ENCODE results near the gene SRGAP1. TPM values are rescaled to one million over a fixed set of nuclear protein-coding genes. Genes with fewer than 3 reads are reported as not detected.

SRGAP1 gene
- total and polyA plus RNA-seq, 8 donors: 9.6 to 15.6 (median 11.7) TPM

DNA sequence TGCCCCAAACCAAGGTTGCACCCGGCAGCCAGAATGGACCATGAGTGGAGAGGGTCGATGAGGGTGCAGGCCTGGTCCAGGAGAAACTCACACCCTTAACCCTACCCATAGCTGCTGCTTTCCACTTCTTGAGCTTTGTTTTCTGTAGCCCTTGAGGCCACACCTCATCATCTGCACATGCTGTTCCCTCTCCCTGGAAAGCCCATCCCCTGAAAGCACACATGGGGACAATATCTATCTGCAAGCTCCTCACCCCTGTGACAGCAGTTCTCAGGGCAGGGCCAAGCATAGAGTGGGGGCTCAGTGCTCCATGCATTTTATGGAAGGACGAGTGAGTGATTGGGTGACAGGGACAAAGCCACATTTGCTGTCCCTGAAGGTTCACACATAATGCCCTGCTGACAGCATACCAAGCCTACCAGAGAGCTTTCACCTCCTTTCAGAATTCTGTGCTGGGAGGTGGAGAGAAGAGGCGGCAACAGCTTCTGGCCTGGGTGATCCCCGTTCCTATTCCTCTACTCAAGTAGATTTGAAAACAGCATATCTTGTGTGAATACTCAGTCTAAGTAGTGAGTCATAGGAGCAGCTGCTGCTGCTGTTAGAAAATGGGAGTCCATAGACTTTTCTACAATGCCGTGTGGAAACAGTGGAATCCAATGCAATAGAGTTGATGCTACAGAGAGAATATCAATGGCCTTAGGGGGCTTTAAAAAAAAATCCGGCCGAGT lies 44.6 kb downstream of the SRGAP1 start:
- intact Hi-C loops (cut with DNase I): no loop called here

DNA sequence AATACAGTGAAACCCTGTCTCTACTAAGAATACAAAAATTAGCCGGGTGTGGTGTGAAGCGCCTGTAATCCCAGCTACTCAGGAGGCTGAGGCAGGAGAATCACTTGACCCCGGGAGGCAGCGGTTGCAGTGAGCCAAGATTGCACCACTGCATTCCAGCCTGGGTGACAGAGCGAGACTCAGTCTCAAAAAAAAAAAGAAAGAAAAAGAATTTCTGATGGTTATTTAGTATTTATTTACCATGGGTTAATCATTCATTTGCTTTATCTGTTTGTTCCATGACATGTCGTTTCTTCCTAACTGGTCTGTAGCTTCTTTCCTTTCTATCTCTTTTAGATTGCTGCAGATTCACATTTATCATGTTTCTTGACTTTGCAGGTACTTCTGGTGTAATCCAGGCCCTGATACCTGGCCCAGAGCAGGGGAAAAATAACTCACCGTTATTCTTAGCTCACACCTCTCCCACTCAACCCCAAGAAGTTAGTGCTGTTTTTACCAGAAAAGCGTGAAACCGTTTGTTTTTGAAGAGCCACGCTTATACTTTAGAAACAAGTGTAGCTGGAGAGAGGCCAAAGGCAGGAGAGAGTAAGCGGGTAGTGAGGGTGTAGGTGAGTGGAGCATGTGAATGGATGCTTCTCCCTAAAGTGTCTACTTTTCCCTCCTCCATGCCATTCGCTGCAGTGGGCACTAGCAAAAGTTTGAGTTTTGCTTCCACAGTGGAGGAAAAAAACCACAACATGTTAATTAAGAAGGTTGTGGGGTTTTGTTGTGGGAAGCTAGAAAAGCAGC lies 45.4 kb downstream of the SRGAP1 start:
- no peaks in the 10 kb centered on the region for H3K9me3 ChIP-seq
- no peaks in the 10 kb centered on the region for H3K27me3 ChIP-seq
- no peak overlapping the region for H3K27ac ChIP-seq
- TF ChIP-seq, protein P1, sequence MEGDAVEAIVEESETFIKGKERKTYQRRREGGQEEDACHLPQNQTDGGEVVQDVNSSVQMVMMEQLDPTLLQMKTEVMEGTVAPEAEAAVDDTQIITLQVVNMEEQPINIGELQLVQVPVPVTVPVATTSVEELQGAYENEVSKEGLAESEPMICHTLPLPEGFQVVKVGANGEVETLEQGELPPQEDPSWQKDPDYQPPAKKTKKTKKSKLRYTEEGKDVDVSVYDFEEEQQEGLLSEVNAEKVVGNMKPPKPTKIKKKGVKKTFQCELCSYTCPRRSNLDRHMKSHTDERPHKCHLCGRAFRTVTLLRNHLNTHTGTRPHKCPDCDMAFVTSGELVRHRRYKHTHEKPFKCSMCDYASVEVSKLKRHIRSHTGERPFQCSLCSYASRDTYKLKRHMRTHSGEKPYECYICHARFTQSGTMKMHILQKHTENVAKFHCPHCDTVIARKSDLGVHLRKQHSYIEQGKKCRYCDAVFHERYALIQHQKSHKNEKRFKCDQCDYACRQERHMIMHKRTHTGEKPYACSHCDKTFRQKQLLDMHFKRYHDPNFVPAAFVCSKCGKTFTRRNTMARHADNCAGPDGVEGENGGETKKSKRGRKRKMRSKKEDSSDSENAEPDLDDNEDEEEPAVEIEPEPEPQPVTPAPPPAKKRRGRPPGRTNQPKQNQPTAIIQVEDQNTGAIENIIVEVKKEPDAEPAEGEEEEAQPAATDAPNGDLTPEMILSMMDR (IDR thresholded peaks at IDR 0.05): no peak
- peak; percentile 44 for ATAC-seq
- no peaks in the 10 kb centered on the region for H3K36me3 ChIP-seq
- no peak overlapping the region for H3K4me3 ChIP-seq
- intact Hi-C loops (cut with DNase I): no loop called here
- peaks cover 0 to 10% of the 10 kb centered on the region in 2 donors for H3K4me1 ChIP-seq
- no peak for DNase-seq

More for the DNA sequence above, 44.6 kb downstream of the SRGAP1 start:
- Histone ChIP-seq H3K27me3 (no peaks in the 10 kb centered on the region), H3K27ac (no peak overlapping the region), H3K4me1 (peaks cover 0 to 7% of the 10 kb centered on the region in 2 donors), H3K9me3 (no peaks in the 10 kb centered on the region), H3K4me3 (no peak overlapping the region), H3K36me3 (no peaks in the 10 kb centered on the region)
- no peak for DNase-seq
- TF ChIP-seq, protein P1 (IDR thresholded peaks at IDR 0.05): no peak
- ATAC-seq: peak; percentile 73

DNA sequence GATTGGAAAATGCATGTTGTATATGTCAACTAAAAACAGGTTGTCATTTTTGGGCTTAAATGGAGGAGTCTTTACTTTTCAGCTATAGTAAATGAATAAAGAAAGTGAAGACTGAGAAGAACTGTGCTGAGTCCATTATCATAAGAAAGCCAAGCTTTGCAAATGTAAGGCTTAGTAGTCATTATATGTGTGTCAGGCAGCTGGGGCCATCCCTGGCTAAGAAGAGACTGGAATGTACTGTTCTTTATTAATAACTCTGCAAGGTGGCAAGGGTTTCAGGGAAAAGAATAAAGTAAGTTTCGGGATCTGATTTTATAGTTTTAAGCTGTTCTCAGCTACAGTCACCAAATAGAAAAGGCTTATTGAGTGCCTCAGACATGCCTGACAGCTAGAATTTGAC lies 48.7 kb downstream of the SRGAP1 start:
- intact Hi-C loops (cut with DNase I): no loop called here
- Histone ChIP-seq H3K36me3 (no peaks in the 10 kb centered on the region), H3K27ac (no peak overlapping the region), H3K4me1 (peaks cover 6 to 17% of the 10 kb centered on the region in 2 donors), H3K4me3 (no peak overlapping the region), H3K27me3 (no peaks in the 10 kb centered on the region), H3K9me3 (no peaks in the 10 kb centered on the region)
- no peak for ATAC-seq
- DNase-seq: no peak
- TF ChIP-seq, protein P1 (IDR thresholded peaks at IDR 0.05): no peak

DNA sequence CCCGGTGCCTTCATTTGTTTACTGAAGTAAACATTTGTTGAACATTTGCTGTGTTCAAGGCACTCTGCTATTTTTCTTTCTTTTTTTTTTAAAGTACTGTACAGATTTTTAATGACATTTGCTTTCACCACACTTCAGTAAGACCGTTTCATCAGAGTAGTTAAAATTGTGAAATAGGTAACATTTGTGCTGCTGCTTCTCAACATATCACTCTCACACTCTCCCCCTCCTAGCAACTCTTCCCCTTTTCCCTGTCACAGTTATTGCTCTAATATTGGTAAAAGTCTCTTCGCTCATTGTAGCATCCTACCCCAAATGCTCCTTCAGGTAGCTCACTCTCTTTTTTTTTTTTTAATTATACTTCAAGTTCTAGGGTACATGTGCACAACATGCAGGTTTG lies 49.6 kb downstream of the SRGAP1 start:
- TF ChIP-seq, protein P1 (IDR thresholded peaks at IDR 0.05): no peak
- Histone ChIP-seq H3K27me3 (no peaks in the 10 kb centered on the region), H3K4me1 (peaks cover 6 to 18% of the 10 kb centered on the region in 2 donors), H3K4me3 (no peak overlapping the region), H3K9me3 (no peaks in the 10 kb centered on the region), H3K36me3 (no peaks in the 10 kb centered on the region), H3K27ac (no peak overlapping the region)
- DNase-seq: no peak
- intact Hi-C loops (cut with DNase I): no loop called here
- ATAC-seq: no peak

DNA sequence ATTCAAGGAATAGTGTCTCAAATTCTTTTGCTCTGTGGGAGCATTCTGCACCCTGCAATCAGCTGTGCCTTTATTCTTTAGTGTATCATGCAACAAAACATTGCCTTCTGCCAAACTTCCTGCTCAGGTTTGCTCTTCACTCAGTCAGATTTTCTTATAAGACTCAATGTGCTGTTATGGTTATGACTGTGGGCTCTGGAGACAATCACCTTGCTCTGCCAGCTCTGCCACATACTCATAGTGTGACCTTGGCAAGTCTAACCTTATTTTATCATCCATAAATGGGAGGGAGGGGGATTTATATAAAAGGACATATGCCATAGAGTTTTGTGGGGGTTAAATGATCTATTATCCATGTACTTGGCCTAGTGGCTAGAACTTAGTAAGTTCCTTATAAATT lies 51.3 kb downstream of the SRGAP1 start:
- DNase-seq (no peak), ATAC-seq (no peak)
- Histone ChIP-seq H3K27ac (no peak overlapping the region), H3K27me3 (no peaks in the 10 kb centered on the region), H3K9me3 (no peaks in the 10 kb centered on the region), H3K4me3 (no peak overlapping the region), H3K4me1 (peaks cover 6 to 18% of the 10 kb centered on the region in 2 donors), H3K36me3 (no peaks in the 10 kb centered on the region)
- intact Hi-C loops (cut with DNase I): no loop called here
- TF ChIP-seq, protein P1 (IDR thresholded peaks at IDR 0.05): no peak
